Thymus (tissue), 11 donors: Measurements from ENCODE around the gene TLR3. TPM values are rescaled to one million over a fixed set of nuclear protein-coding genes. Genes with fewer than 3 reads are reported as not detected.

Experiments used
- DNase-seq, 9 donors: peaks; one replicate each; pipeline ENCODE4 v3.0.0-alpha.2; 2013; ENCODE audit warnings: low spot score in 9 of 9, low read depth in 6 of 9, missing footprints in 1 of 9
- H3K27ac ChIP-seq, 2 donors: one replicate each; pipeline ENCODE4 v1.5.1; 2013; ENCODE audit warnings: control low read depth in 1 of 2, low read depth in 1 of 2, low read length in 1 of 2, mild to moderate bottlenecking in 1 of 2, moderate library complexity in 1 of 2
- H3K27me3 ChIP-seq, 2 donors: one replicate each; pipeline ENCODE4 v1.5.1; 2013; ENCODE audit warnings: low read length in 1 of 2; ENCODE audit not compliant: control insufficient read depth in 2 of 2, insufficient read depth in 1 of 2
- H3K36me3 ChIP-seq, 2 donors: one replicate each; pipeline ENCODE4 v1.5.1; 2013; ENCODE audit warnings: low read length in 1 of 2, mild to moderate bottlenecking in 1 of 2, moderate library complexity in 1 of 2; ENCODE audit not compliant: control insufficient read depth in 2 of 2, insufficient read depth in 2 of 2
- H3K4me1 ChIP-seq, 2 donors: one replicate each; pipeline ENCODE4 v1.5.1; 2013; ENCODE audit warnings: low read length in 2 of 2; ENCODE audit not compliant: control insufficient read depth in 2 of 2, insufficient read depth in 2 of 2
- H3K4me3 ChIP-seq, 2 donors: one replicate each; pipeline ENCODE4 v1.5.1; 2013; ENCODE audit warnings: low read length in 2 of 2, control low read depth in 1 of 2, mild to moderate bottlenecking in 1 of 2
- H3K9me3 ChIP-seq, 2 donors: one replicate each; pipeline ENCODE4 v1.5.1; 2013; ENCODE audit warnings: low read length in 1 of 2, mild to moderate bottlenecking in 1 of 2; ENCODE audit not compliant: control insufficient read depth in 2 of 2, insufficient read depth in 1 of 2
- WGBS: extraction: QIAGEN DNeasy Blood & Tissue Kit; methylation state at CpG from one replicate; pipeline ENCODE4 v1.1.7; 2013; 5-methylcytosine and 5-hydroxymethylcytosine counted together
- polyA plus RNA-seq: library from polyadenylated mRNA; stranded (reverse); fragments of 200-250 nt; gene quantifications from one replicate; pipeline ENCODE4 v1.2.3, GENCODE V29; 2013
- total RNA-seq: library from RNA; stranded (reverse); fragments of 120-200 nt; gene quantifications from one replicate; pipeline ENCODE4 v1.2.4, GENCODE V29; 2013
- donor health status: healthy.

The TLR3 gene
- total and polyA plus RNA-seq, 2 donors: 1.7 to 2.6 TPM

- no peak for DNase-seq
- 93% methylated on average over 3 of the region's 3 CpGs for WGBS
- Histone ChIP-seq H3K27ac (no peak overlapping the region), H3K4me1 (peaks cover 2 to 9% of the 10 kb centered on the region in 2 donors), H3K36me3 (no peaks in the 10 kb centered on the region), H3K4me3 (no peak overlapping the region), H3K27me3 (peaks cover 4 to 42% of the 10 kb centered on the region in 2 donors), H3K9me3 (no peaks in the 10 kb centered on the region)
Observed at GRCh38 chr4:186108391-186108790, 39.4 kb downstream of the TLR3 start.

GRCh38 chr4:186109245-186109644 lies 40.3 kb downstream of the TLR3 start:
- Histone ChIP-seq H3K9me3 (no peaks in the 10 kb centered on the region), H3K27me3 (peaks cover 4 to 34% of the 10 kb centered on the region in 2 donors), H3K4me3 (no peak overlapping the region), H3K27ac (no peak overlapping the region), H3K4me1 (peaks cover 2 to 7% of the 10 kb centered on the region in 2 donors), H3K36me3 (no peaks in the 10 kb centered on the region)
- 96% methylated on average over 4 of the region's 4 CpGs for WGBS
- no peak for DNase-seq

- Histone ChIP-seq H3K36me3 (no peaks in the 10 kb centered on the region), H3K4me3 (no peak overlapping the region), H3K27me3 (no peaks in the 10 kb centered on the region), H3K27ac (no peak overlapping the region), H3K9me3 (no peaks in the 10 kb centered on the region), H3K4me1 (no peaks in the 10 kb centered on the region)
- 95% methylated on average over 2 of the region's 2 CpGs for WGBS
- no peak for DNase-seq
Observed at GRCh38 chr4:186116697-186117096, 47.7 kb downstream of the TLR3 start.

- no peak for DNase-seq
- no peaks in the 10 kb centered on the region for H3K27me3 ChIP-seq
- H3K9me3 ChIP-seq: no peaks in the 10 kb centered on the region
- H3K4me1 ChIP-seq: no peaks in the 10 kb centered on the region
- 84% methylated on average over 7 of the region's 7 CpGs for WGBS
- H3K4me3 ChIP-seq: no peak overlapping the region
- no peak overlapping the region for H3K27ac ChIP-seq
- no peaks in the 10 kb centered on the region for H3K36me3 ChIP-seq
Observed at GRCh38 chr4:186118582-186118981, 49.6 kb downstream of the TLR3 start.

GRCh38 chr4:186121057-186121456 lies 52.1 kb downstream of the TLR3 start:
- H3K27me3 ChIP-seq: no peaks in the 10 kb centered on the region
- H3K4me3 ChIP-seq: no peak overlapping the region
- H3K27ac ChIP-seq: no peak overlapping the region
- no peaks in the 10 kb centered on the region for H3K4me1 ChIP-seq
- no peak for DNase-seq
- H3K36me3 ChIP-seq: no peaks in the 10 kb centered on the region
- 95% methylated on average over 2 of the region's 2 CpGs for WGBS
- no peaks in the 10 kb centered on the region for H3K9me3 ChIP-seq

GRCh38 chr4:186128842-186129241 lies 59.9 kb downstream of the TLR3 start:
- Histone ChIP-seq H3K9me3 (no peaks in the 10 kb centered on the region), H3K27ac (no peak overlapping the region), H3K4me1 (no peaks in the 10 kb centered on the region), H3K4me3 (no peak overlapping the region), H3K27me3 (no peaks in the 10 kb centered on the region), H3K36me3 (no peaks in the 10 kb centered on the region)
- DNase-seq: no peak
- WGBS: 99% methylated on average over 3 of the region's 3 CpGs

GRCh38 chr4:186131935-186132334 lies 63.0 kb downstream of the TLR3 start:
- no peak for DNase-seq
- 94% methylated on average over 2 of the region's 2 CpGs for WGBS
- Histone ChIP-seq H3K4me1 (no peaks in the 10 kb centered on the region), H3K36me3 (no peaks in the 10 kb centered on the region), H3K9me3 (no peaks in the 10 kb centered on the region), H3K27ac (no peak overlapping the region), H3K27me3 (peaks cover 0 to 2% of the 10 kb centered on the region in 2 donors), H3K4me3 (no peak overlapping the region)

- no peaks in the 10 kb centered on the region for H3K4me1 ChIP-seq
- peak in 1 of 9 donors; percentile 24 for DNase-seq
- peaks cover 0 to 2% of the 10 kb centered on the region in 2 donors for H3K27me3 ChIP-seq
- no peak overlapping the region for H3K4me3 ChIP-seq
- 71% methylated on average over 4 of the region's 4 CpGs for WGBS
- H3K9me3 ChIP-seq: no peaks in the 10 kb centered on the region
- H3K27ac ChIP-seq: no peak overlapping the region
- H3K36me3 ChIP-seq: no peaks in the 10 kb centered on the region
Observed at GRCh38 chr4:186132577-186133242, 63.8 kb downstream of the TLR3 start.

GRCh38 chr4:186134257-186134656 lies 65.3 kb downstream of the TLR3 start:
- H3K9me3 ChIP-seq: no peaks in the 10 kb centered on the region
- H3K36me3 ChIP-seq: no peaks in the 10 kb centered on the region
- WGBS: 77% methylated on average over 3 of the region's 3 CpGs
- H3K27me3 ChIP-seq: peaks cover 0 to 5% of the 10 kb centered on the region in 2 donors
- no peak overlapping the region for H3K27ac ChIP-seq
- H3K4me3 ChIP-seq: no peak overlapping the region
- peak in 1 of 9 donors; percentile 25 for DNase-seq
- no peaks in the 10 kb centered on the region for H3K4me1 ChIP-seq
